NCI-H2196 (cell line): ENCODE results near the gene FAM9C.
"Not testable (repeated sequence)": the region's sequence is repeated elsewhere in the genome, so short reads cannot be mapped to it uniquely, and the experiment has no call there.

Experiments used
- DNase-seq: peaks from one replicate; lab custom pipeline; 2025; ENCODE audit not compliant: unreplicated experiment; lab: John Stamatoyannopoulos, UW

FAM9C gene

GRCh38 chrX:13044441-13044840 lies at the start of gene FAM9C:
FAM9C (minus strand) TSS chrX:13044620; CDS start chrX:13043789, 831 bp downstream.
- no peak for DNase-seq

DNA sequence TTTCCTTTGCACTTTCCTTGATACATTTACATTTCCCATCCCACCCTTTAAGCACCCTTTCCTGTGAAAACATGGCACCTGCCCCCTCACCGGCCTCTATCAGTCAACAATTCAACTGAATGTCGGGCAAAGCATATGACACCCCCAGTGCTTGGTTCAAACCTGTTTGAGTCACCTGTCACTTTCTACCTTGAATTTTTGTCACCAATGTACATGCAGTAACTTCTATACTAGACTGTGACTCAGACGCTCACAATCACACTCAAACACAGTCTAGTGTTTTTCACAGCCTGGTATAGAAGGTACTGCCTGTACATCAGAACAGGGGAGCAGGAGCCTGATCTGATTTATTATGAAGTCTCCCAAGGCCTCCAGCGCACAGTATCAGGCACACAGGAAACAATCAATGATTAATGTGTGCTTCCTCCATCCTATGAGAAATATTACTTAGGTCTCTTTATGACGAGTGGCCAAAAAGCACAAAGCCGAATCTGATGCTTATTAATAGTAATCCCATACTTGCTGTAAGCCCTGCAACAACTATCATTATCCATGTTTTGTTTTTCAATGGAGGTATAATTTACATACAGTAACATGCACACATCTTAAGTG lies 49.2 kb upstream of the FAM9C start:
- DNase-seq: no peak

GRCh38 chrX:13092455-13092941 lies 48.1 kb upstream of the FAM9C start:
- DNase-seq: no peak

DNA sequence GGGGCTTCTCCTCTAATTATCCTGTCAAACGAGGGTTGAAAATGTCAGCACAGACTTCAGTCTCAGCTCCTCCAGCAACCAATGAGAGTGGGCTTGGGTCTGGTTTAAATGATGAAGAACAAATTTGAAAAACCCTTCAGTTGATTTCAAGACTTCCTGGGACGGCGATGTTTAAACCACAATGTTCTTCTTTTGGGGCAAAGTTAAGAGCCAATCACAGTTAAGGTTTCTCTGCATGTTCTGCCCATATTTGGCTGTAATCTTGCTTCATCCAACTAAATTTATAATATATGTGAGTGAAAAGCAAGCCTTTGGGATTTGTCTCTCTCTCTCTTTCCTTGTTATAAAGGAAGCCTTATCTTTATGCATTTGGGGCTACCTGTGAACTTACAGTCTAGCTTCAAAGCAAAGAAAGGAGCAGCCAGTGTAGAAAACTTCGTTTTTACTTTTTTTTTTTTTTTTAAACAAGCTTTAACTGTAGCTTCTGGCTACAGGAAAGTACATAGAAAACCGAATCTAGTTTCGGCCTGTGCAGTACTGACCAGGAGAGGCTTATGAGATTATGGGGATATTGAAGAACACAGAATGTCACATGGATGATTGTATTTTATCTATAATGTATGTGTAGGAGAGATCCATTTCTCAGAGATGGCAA lies 46.8 kb upstream of the FAM9C start:
- no peak for DNase-seq

GRCh38 chrX:13090339-13091110 lies 46.1 kb upstream of the FAM9C start:
- DNase-seq: no peak

GRCh38 chrX:13090027-13090338 lies 45.6 kb upstream of the FAM9C start:
- DNase-seq: no peak

DNA sequence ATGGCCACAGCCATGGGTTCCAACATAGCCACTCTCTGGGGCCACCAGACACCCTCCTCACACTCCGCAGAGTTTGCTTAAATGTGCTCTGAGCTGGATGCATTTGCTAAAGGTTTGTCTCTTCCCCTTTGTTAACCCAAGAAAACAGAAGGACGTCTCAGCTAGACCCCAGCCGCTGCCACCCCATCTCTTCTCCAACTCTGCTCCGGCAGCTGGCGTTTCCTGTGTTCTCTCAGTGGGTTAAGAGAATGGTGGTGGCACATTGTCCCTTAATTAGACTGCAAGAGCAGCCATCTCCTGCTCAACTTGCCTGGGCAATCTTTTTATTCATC lies 43.7 kb upstream of the FAM9C start:
- DNase-seq: no peak

DNA sequence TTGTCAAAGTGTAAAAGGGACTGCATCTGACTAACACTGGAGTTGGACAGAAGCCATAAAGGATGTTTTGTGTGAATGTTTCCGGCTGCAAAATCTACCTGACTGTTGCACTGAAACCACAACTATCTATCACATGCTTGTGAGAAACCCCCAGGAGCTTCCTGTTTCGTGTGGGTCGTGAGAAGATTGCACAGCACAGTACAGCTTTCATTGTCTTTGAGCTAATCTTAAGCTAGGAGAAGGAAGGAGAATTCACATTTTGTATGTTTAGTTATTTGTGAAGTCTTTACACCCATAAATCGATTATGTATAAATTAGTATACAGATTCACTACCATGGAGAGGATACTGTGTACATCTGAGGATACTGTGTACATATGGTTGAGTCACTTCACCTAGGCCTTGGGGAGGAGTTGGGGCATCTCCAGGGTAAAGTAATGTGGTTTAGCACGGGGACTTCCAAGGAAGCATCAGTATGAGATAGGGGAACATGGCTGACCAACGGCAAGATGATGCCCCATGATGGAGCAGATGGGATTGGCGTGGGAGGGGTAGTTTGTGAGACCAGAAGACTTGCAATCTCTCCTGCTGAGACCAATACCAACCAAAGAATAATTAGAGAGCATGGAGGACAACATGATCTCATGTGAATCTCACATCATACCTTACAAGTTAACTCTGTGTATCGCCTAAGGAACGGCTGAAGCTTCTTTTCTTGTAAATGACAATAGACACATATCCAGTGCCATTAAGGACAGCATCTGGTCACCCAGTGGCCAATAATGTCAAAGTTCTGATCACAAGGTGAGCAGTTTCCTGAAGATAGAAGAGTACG lies 43.1 kb upstream of the FAM9C start:
- DNase-seq: no peak

- DNase-seq: not testable (repeated sequence)
Observed at GRCh38 chrX:13086793-13087321, 42.4 kb upstream of the FAM9C start.

DNA sequence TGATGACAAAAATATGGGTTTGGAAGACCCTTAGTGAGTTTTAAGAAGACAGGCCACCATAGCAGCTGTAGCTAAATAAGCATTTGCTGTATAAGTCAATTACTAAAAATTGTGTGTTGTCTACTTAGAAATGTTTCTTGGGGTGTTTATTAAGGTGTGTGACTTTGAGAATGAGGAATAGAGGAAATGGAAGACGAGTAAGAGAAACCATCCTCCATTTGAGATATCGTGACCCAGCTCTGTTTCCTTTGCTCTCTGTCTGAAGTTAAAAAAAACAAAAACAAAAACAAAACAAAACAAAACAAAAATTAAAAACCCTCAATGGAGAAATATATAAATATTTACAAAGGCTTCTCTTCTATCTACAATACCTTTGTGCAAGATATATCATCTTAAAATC lies 41.7 kb upstream of the FAM9C start:
- DNase-seq: no peak

DNA sequence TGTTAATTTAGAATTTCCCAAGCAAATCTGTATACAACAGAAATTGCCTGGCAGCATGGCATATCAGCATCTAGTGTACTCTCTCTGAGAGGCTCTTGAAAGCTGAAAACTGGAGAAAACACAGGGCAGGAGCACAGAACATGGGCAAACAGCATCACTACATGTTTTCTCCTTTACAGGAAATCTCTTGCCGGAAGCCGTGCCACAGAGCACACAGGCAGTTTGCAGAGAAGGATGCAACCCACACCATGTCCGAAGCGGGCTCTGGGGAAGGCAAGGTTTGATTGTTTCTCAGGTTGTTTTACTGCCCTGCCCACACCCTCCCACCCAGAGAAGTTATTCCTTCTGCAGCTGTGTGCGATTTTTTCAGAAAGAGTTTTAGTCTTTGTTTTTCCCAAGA lies 41.1 kb upstream of the FAM9C start:
- no peak for DNase-seq

- no peak for DNase-seq
Observed at GRCh38 chrX:13084611-13085010, 40.2 kb upstream of the FAM9C start.

- not testable (repeated sequence) for DNase-seq
Observed at GRCh38 chrX:13083755-13084326, 39.4 kb upstream of the FAM9C start.

GRCh38 chrX:13082206-13083065 lies 38.0 kb upstream of the FAM9C start:
- no peak for DNase-seq

- DNase-seq: no peak
Observed at GRCh38 chrX:13081395-13082205, 37.2 kb upstream of the FAM9C start.

GRCh38 chrX:13080128-13080795 lies 35.8 kb upstream of the FAM9C start:
- DNase-seq: no peak

- no peak for DNase-seq
Observed at GRCh38 chrX:13078739-13079444, 34.5 kb upstream of the FAM9C start.

- DNase-seq: no peak
Observed at GRCh38 chrX:13077168-13077567, 32.7 kb upstream of the FAM9C start.
